H1 (cell line): ENCODE measurements around the gene ZNF398. TPM values are rescaled to one million over a fixed set of nuclear protein-coding genes. Genes with fewer than 3 reads are reported as not detected.
"Not testable (repeated sequence)": the region's sequence is repeated elsewhere in the genome, so short reads cannot be mapped to it uniquely, and the experiment has no call there.

Experiments used
- CTCF ChIA-PET: fragments of 300-600 bp; sonication (Branson Sonifier 250); formaldehyde crosslinking; loops from one replicate; lab custom pipeline; 2021; ENCODE audit not compliant: partially characterized antibody; lab: Charles Lee
- POLR2A ChIA-PET: fragments of 300-600 bp; sonication (Branson Sonifier 250); formaldehyde crosslinking; loops from one replicate; lab custom pipeline; 2021; ENCODE audit warnings: inconsistent platforms; ENCODE audit not compliant: partially characterized antibody; lab: Charles Lee
- DNase-seq, 2 experiments: peaks; one replicate each; pipeline versions ENCODE4 v3.0.0 to v3.0.0-alpha.2; 2010 to 2022; ENCODE audit warnings: low spot score in 2 of 2, low read depth in 1 of 2, mixed read lengths in 1 of 2
- FAIRE-seq: peaks from 2 replicates; lab custom pipeline; 2011; peaks lifted over from hg19 to GRCh38; lab: Jason Lieb, UNC
- H2AFZ ChIP-seq: 2 replicates; pipeline ENCODE4 v1.8.1; 2012; ENCODE audit warnings: low read length, inconsistent platforms
- H2AK5ac ChIP-seq: 2 replicates; pipeline ENCODE4 v1.6.1; 2013; ENCODE audit warnings: low read depth, low read length
- H2BK120ac ChIP-seq: replicated peaks from 2 replicates; pipeline ENCODE3; 2013; ENCODE audit warnings: low read depth, low read length, inconsistent platforms
- H2BK12ac ChIP-seq: 2 replicates; pipeline ENCODE4 v1.6.1; 2013; ENCODE audit warnings: low read depth, low read length
- H2BK15ac ChIP-seq: 2 replicates; pipeline ENCODE4 v1.6.1; 2013; ENCODE audit warnings: low read length
- H2BK20ac ChIP-seq: 2 replicates; pipeline ENCODE4 v1.6.1; 2013; ENCODE audit warnings: low read length
- H2BK5ac ChIP-seq: 2 replicates; pipeline ENCODE4 v1.6.1; 2013; ENCODE audit warnings: low read depth, low read length
- H3K14ac ChIP-seq: 2 replicates; pipeline ENCODE4 v1.6.1; 2013; ENCODE audit warnings: inconsistent platforms; ENCODE audit not compliant: insufficient read length
- H3K18ac ChIP-seq: 2 replicates; pipeline ENCODE4 v1.6.1; 2013; ENCODE audit warnings: low read length; ENCODE audit errors: extremely low read depth
- H3K23ac ChIP-seq: 2 replicates; pipeline ENCODE4 v1.6.1; 2013; ENCODE audit warnings: inconsistent platforms; ENCODE audit not compliant: insufficient read length
- H3K23me2 ChIP-seq: 2 replicates; pipeline ENCODE4 v1.6.1; 2013; ENCODE audit warnings: low read depth, low read length
- H3K27ac ChIP-seq: 2 replicates; pipeline ENCODE4 v1.6.1; 2011; ENCODE audit warnings: low read depth, low read length, inconsistent platforms
- H3K27me3 ChIP-seq, 4 experiments: replicated peaks in 1 of 4; 1 replicate in 1 of 4; 2 replicates in 3 of 4; pipeline versions ENCODE4 v1.6.1 to v1.8.1; 2011 to 2013; ENCODE audit warnings: low read length in 3 of 4, mild to moderate bottlenecking in 3 of 4, inconsistent platforms in 2 of 4, mixed read lengths in 2 of 4, moderate library complexity in 1 of 4; ENCODE audit not compliant: control insufficient read depth in 3 of 4, insufficient read depth in 3 of 4; ENCODE audit errors: extremely low read depth in 1 of 4
- H3K36me3 ChIP-seq, 4 experiments: 2 replicates each; pipeline versions ENCODE4 v1.6.1 to v1.8.1; 2011 to 2013; ENCODE audit warnings: mild to moderate bottlenecking in 4 of 4, low read length in 3 of 4, moderate library complexity in 2 of 4, control low read depth in 1 of 4, inconsistent platforms in 1 of 4; ENCODE audit not compliant: insufficient read depth in 4 of 4, control insufficient read depth in 2 of 4
- H3K4ac ChIP-seq: replicated peaks from 2 replicates; pipeline ENCODE3; 2013; ENCODE audit warnings: low read length, low read depth, mixed read lengths, inconsistent platforms; ENCODE audit not compliant: insufficient read length
- H3K4me1 ChIP-seq, 4 experiments: replicated peaks in 1 of 4; 1 replicate in 1 of 4; 2 replicates in 3 of 4; pipeline versions ENCODE4 v1.6.1 to v1.8.1; 2011 to 2013; ENCODE audit warnings: low read length in 3 of 4, inconsistent platforms in 2 of 4, mixed read lengths in 1 of 4; ENCODE audit not compliant: insufficient read depth in 4 of 4, control insufficient read depth in 3 of 4
- H3K4me2 ChIP-seq, 2 experiments: 2 replicates each; pipeline versions ENCODE4 v1.6.1 to v1.8.1; 2011 to 2013; ENCODE audit warnings: low read depth in 2 of 2, low read length in 2 of 2, control low read depth in 1 of 2, inconsistent platforms in 1 of 2, mild to moderate bottlenecking in 1 of 2; ENCODE audit not compliant: insufficient read depth in 1 of 2
- H3K4me3 ChIP-seq, 4 experiments: fragments of 200-600, 300-600 bp in 1 of 4; sonication (generic), shearing (Covaris generic), sonication (Bioruptor Twin) in 1 of 4; 2 replicates each; pipeline versions ENCODE4 v1.5.1 to v1.8.1; 2011 to 2016; ENCODE audit warnings: low read length in 4 of 4, low read depth in 3 of 4, control low read depth in 2 of 4, inconsistent platforms in 2 of 4, mild to moderate bottlenecking in 2 of 4, mixed read lengths in 1 of 4, moderate library complexity in 1 of 4; ENCODE audit not compliant: insufficient read depth in 2 of 4; ENCODE audit errors: extremely low read depth in 1 of 4
- H3K56ac ChIP-seq: replicated peaks from 2 replicates; pipeline ENCODE3; 2013; ENCODE audit warnings: low read depth, mild to moderate bottlenecking, mixed read lengths, low read length, inconsistent platforms; ENCODE audit not compliant: insufficient read length
- H3K79me1 ChIP-seq: 2 replicates; pipeline ENCODE4 v1.6.1; 2013; ENCODE audit warnings: low read depth, low read length, control low read depth
- H3K79me2 ChIP-seq, 2 experiments: 2 replicates each; pipeline versions ENCODE4 v1.6.1 to v1.8.1; 2012 to 2013; ENCODE audit warnings: low read length in 2 of 2, mild to moderate bottlenecking in 2 of 2, inconsistent platforms in 1 of 2; ENCODE audit not compliant: insufficient read depth in 2 of 2, control insufficient read depth in 1 of 2
- H3K9ac ChIP-seq, 4 experiments: replicated peaks in 1 of 4; 1 replicate in 1 of 4; 2 replicates in 3 of 4; pipeline versions ENCODE4 v1.6.1 to v1.8.1; 2011 to 2013; ENCODE audit warnings: low read depth in 3 of 4, low read length in 3 of 4, control low read depth in 2 of 4, mild to moderate bottlenecking in 2 of 4, moderate library complexity in 2 of 4, inconsistent platforms in 1 of 4; ENCODE audit errors: extremely low read depth in 1 of 4
- H3K9me3 ChIP-seq, 2 experiments: 2 replicates each; pipeline versions ENCODE4 v1.6.1 to v1.8.1; 2012 to 2013; ENCODE audit warnings: mild to moderate bottlenecking in 2 of 2, moderate library complexity in 2 of 2, control low read depth in 1 of 2, inconsistent platforms in 1 of 2, low read depth in 1 of 2, low read length in 1 of 2, mixed read lengths in 1 of 2; ENCODE audit not compliant: insufficient read depth in 2 of 2
- H4K20me1 ChIP-seq, 2 experiments: replicated peaks in 1 of 2; 2 replicates each; pipeline versions ENCODE3 to v1.8.1; 2011 to 2013; ENCODE audit warnings: inconsistent platforms in 2 of 2, low read length in 2 of 2, mild to moderate bottlenecking in 1 of 2; ENCODE audit not compliant: insufficient read depth in 2 of 2, control insufficient read depth in 1 of 2
- H4K5ac ChIP-seq: 2 replicates; pipeline ENCODE4 v1.6.1; 2013; ENCODE audit warnings: low read length, low read depth, mixed read lengths, inconsistent platforms; ENCODE audit not compliant: insufficient read length
- H4K8ac ChIP-seq: 2 replicates; pipeline ENCODE4 v1.8.0; 2013; ENCODE audit warnings: mild to moderate bottlenecking, moderate library complexity, low read length, inconsistent platforms; ENCODE audit not compliant: insufficient read depth; ENCODE audit errors: extremely low read depth
- H4K91ac ChIP-seq: replicated peaks from 2 replicates; pipeline ENCODE3; 2013; ENCODE audit warnings: low read length, mixed read lengths, inconsistent platforms; ENCODE audit not compliant: insufficient read length
- WGBS, 2 experiments: shearing (Covaris generic) in 1 of 2; methylation state at CpG; one replicate each; pipeline versions ENCODE4 v1.1.6 to v1.1.7; 2013 to 2015; ENCODE audit warnings: low lambda C conversion rate in 2 of 2, mixed read lengths in 2 of 2, inconsistent platforms in 1 of 2, low coverage in 1 of 2, missing lambda C conversion rate in 1 of 2; ENCODE audit not compliant: insufficient replicate concordance in 2 of 2, insufficient coverage in 1 of 2, insufficient read length in 1 of 2; ENCODE audit errors: extremely low coverage in 1 of 2, missing lambda C conversion rate in 1 of 2; 5-methylcytosine and 5-hydroxymethylcytosine counted together
- polyA plus RNA-seq, 7 experiments: library from polyadenylated mRNA; depleted of rRNA in 3 of 7; stranded (reverse) in 5 of 7; unstranded in 2 of 7; fragments of >200 nt in 5 of 7; fragments of 200-250 nt in 2 of 7; gene quantifications; 1 replicate in 5 of 7; 2 replicates in 1 of 7; 4 replicates in 1 of 7; pipeline versions ENCODE4 v1.2.1 to v1.2.3, GENCODE V29; 2011 to 2013; ENCODE audit warnings: missing spikeins in 2 of 7, mixed read lengths in 2 of 7
- total RNA-seq: library from RNA; stranded (reverse); fragmentation: NEBNext Ultra II Directional; extraction: Animal tissue kit (Norgen Biotek cat#: 25700); gene quantifications from 2 replicates; pipeline ENCODE4 v1.2.1, GENCODE V29; 2021

ZNF398 gene
- total and polyA plus RNA-seq, 2 of the 8 experiments (the other 6 are each of a cell fraction or from before 2014, with no cell fraction given): 52.7 to 63.5 TPM

DNA sequence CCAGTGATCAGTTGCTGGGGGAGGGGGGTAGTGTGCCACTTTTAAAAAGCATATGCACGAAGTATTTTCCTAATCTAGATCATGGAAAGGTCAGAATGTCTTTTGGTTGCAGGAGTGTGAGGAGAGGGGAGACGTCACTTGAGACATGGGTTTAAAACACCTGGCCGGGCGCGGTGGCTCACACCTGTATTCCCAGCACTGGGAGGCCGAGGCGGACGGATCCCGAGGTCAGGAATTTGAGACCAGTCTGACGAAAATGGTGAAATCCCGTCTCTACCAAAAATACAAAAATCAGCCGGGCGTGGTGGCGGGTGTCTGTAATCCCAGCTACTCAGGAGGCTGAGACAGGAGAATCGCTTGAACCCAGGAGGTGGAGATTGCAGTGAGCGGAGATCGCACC is 79.1 kb downstream of the ZNF398 start:
- not testable (repeated sequence) for H3K56ac ChIP-seq, H2BK12ac ChIP-seq, H3K4me1 ChIP-seq, H3K27ac ChIP-seq, H3K9ac ChIP-seq, H4K5ac ChIP-seq, H2BK15ac ChIP-seq, H2AK5ac ChIP-seq, H2BK120ac ChIP-seq, H3K23me2 ChIP-seq, H3K79me1 ChIP-seq, H2BK5ac ChIP-seq, H3K4me3 ChIP-seq, H3K79me2 ChIP-seq, H3K27me3 ChIP-seq, H3K4ac ChIP-seq, H3K23ac ChIP-seq, H3K9me3 ChIP-seq, H4K91ac ChIP-seq, H2AFZ ChIP-seq, H4K20me1 ChIP-seq, H2BK20ac ChIP-seq, FAIRE-seq, H3K4me2 ChIP-seq, H4K8ac ChIP-seq, H3K18ac ChIP-seq, H3K14ac ChIP-seq, DNase-seq
- ChIA-PET CTCF (interaction anchor here (1.5 to 1.6 kb wide), 2 partner anchors 15 to 18 kb away, joined by 3 read pairs; no protein-coding TSS in a partner anchor), POLR2A (interaction anchor here (0.8 to 1.1 kb wide), 3 partner anchors 12 to 25 kb away, joined by 3 to 6 read pairs (median 4); no protein-coding TSS in a partner anchor)
- 96% methylated on average over 17 of the region's 17 CpGs; no CpG with 5 or more reads in 1 of the 2 experiments for WGBS, 2 experiments
- peaks cover 0 to 13% (median 5%) of the 10 kb centered on the region in 4 experiments; a peak in 6 of 8 replicates for H3K36me3 ChIP-seq
